Upper lobe of left lung (tissue), 4 donors: ENCODE data around the gene GABRB1.

Source experiments
- CTCF ChIP-seq, 6 experiments: fragments of 450-650 bp in 4 of 6; fragments of 200-600 bp in 2 of 6; sonication (generic) in 2 of 6; IDR thresholded peaks; one replicate each; pipeline ENCODE4 v1.5.1; 2016 to 2019; ENCODE audit warnings: antibody characterized with exemption in 6 of 6
- EP300 ChIP-seq, 4 donors: sonication (generic); formaldehyde crosslinking; IDR thresholded peaks; one replicate each; pipeline ENCODE4 v1.5.1; 2017; ENCODE audit warnings: antibody characterized with exemption in 4 of 4, control low read depth in 2 of 4

GRCh38 chr4:47217884-47218283 lies 186.5 kb downstream of the GABRB1 start:
- TF ChIP-seq CTCF (IDR thresholded peaks at IDR 0.05), result no peak
- no peak for TF ChIP-seq EP300 (IDR thresholded peaks at IDR 0.05)
